GM19193 (cell line): ENCODE data around the gene AHNAK.

Experiments
- POLR2A ChIP-seq: IDR thresholded peaks from 4 replicates; pipeline ENCODE4 v1.6.1; 2011; ENCODE audit not compliant: insufficient read depth, insufficient read length; ENCODE audit errors: extremely low read depth

Gene AHNAK

GRCh38 chr11:62497132-62497801 is 49.3 kb downstream of the AHNAK start:
- no peak for TF ChIP-seq POLR2A

- no peak for TF ChIP-seq POLR2A
Measured at GRCh38 chr11:62496676-62497075, 49.9 kb downstream of the AHNAK start.

DNA sequence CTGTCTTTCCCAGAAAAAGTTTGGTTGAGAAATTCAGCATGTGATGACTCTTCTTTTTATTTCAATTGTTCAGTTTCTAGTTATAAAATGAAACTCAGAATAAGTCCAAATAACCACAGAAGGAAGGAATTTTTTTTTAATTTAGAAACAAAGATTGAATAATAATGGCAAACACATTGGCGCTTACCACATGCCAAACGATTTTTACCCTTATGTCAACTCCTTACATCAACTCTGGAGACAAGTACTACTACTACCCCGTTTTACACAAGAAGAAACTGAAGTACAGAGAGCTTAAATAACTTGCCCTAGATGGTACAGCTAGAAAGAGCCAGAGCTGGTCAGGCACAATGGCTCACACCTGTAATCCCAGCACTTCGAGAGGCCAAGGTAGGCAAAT is 52.4 kb downstream of the AHNAK start:
- TF ChIP-seq POLR2A: no peak

DNA sequence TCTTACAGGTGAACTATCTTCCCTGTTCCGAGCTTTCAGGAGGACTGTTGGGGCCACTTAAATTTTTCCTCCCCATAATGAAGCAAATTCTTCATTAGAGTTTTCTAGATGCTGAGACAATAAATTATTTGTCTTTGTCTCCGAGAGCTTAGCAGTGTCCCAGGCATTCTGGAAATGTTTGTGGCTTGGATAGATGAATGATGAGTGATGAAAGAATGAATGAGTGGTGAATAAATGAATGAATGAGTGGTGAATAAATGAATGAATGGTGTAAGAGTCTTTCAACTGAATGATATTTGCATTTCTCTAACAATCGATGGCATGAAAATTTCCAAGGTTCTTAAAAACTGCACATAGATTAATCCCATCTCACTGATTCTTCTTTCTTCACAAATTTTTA is 52.8 kb downstream of the AHNAK start:
- TF ChIP-seq POLR2A: no peak

- no peak for TF ChIP-seq POLR2A
Measured at GRCh38 chr11:62492586-62492985, 54.0 kb downstream of the AHNAK start.

DNA sequence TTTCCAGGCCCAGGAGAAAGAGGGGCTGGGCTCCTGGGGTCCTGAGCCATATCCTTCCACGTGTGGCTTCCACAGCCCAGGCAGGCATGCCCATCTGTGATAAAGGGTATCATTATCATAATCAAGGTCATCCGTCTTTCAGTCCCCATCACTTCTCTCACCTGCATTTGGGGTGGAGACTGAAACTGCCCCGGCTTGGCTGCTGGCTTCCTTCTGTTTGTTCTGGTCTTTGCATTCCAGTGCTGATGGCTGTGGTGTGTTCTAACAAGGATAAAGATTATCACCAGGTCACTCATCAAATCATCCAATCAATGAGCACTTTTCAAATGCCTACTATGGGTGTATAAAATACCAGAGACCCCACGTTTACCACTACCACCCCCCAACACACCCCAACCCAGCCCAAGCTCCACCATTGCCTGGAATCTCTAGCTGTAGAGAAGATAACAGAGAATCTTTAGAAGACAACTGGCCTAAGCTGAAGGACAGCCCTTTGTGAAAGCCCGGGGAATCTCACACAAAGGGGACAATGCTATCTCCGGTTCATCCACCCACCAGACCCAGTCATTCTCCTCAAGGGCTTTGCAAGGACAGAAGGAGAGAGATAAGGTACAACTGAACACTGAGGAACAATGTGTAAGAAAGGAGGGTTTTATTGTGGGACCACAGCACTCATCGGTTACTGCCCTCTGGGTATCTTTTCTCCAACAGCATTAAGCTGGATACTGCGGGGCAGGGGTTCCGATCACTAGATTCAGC is 54.9 kb downstream of the AHNAK start:
- no peak for TF ChIP-seq POLR2A

- TF ChIP-seq POLR2A: no peak
Measured at GRCh38 chr11:62489204-62489603, 57.4 kb downstream of the AHNAK start.

DNA sequence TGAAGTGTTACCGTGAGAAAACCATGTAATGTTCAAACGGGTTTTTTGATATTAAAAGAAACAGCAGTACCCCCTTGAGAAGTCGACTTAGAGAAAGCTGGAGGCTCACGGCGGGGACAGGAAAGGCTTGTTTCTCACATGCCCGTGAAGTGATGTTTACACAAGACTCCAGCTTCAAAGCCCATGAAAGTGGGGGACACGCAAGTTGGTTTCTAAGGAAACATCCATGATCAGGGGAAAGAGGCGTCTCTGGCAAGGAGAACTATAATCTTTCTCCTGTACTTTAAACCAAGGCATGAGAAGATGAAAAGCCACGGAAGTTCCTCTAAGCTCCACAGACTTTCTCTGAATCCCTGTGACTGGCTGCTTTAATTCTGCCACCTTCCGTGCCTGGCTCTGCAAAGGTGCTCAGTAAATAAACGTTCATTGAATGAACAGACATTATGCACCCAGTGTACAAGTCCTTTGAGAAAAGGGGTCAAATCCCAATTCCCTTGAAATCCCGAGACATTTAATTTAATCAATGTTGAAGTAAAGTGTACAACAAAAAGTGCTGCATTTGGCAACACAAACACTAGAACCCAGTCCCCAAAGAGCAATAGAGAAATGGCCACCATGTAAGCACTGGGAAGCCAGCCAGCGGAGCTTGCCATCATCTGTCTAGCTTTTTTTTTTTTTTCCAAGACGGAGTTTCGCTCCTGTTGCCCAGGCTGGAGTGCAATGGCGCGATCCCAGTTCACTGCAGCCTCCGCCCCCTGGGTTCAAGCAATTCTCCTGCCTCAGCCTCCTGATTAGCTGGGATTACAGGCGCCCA is 58.7 kb downstream of the AHNAK start:
- no peak for TF ChIP-seq POLR2A

DNA sequence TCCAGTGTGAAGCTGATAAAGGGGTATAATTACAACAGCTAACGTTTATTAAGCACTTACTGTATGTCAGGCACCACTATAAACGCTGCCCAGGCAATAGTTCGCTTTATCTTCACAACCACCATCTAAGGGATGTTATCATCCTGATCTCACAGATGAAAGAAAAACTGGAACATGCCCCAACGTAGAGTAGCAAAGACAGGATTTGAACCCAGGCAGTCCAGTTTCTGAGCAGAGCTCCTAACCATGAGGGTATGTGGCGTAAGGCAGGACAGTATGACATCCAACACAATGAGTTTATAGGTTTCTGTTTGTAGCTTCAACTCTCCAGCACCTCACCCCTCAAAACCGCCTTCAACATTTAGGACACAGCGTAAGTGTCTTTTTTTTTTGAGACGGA is 59.5 kb downstream of the AHNAK start:
- no peak for TF ChIP-seq POLR2A

DNA sequence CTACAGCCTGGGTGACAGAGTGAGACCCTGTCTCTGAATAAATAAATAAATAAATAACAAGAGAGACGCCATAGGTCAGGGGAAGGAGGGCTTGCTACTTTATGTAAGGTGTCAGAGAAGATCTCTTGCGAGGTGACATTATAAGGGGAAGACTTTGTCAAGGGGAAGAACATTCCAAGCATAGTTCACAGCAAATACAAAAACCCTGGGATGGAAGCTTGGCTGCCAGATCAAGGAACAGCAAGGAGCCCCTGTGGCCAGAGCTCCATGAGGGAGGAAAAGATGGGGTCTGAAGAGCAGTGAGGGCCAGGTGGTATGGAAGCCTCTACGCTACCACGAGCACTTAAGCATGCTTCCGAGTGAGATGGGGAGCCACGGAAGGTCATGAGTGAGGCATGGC is 62.3 kb downstream of the AHNAK start:
- TF ChIP-seq POLR2A: no peak

DNA sequence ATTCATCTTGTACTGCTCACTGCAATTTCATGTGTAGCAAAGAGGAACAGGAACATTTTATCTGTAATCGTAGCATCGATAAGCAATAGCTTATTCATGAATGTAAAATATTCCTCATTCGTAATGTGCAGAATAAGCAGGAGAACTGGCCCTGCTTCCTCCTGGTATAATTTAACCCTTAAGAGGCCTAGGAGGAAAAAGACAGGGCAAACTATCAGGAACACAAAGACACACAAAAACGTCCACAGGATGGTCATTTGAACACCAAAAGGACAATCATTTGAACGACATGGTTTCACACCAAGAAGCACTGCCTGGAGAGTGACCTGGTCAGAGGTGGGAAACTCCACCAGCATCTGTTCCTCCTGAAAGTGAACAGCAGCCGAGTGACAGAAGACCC is 63.9 kb downstream of the AHNAK start:
- TF ChIP-seq POLR2A: no peak

DNA sequence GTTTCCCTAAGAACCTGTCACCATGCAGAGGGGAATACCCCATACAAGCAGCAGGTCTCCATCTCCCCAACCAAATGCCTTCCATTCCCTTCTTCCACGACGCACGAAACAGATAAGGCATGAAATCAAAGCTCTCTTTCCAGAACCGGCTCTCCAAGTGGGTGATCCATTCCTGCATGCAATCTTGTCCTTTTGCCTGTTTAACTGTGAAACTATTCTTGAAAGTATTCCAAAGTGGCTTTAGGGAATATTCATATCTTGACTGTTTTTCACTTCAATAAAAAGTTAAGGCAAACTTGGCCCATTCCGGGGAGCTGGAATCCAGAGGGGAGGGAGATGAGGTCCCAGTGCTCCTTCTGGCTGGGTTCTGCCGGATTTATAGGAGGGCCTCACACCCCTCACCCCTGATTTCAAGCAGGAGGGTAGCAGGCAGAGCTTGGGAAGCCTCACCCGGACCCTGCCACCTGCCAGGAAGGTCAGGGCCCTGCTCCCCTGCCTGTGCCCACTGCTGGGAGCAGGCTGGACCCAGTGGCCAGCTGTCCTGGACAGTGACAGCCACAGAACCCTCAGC is 66.9 kb downstream of the AHNAK start:
- no peak for TF ChIP-seq POLR2A

DNA sequence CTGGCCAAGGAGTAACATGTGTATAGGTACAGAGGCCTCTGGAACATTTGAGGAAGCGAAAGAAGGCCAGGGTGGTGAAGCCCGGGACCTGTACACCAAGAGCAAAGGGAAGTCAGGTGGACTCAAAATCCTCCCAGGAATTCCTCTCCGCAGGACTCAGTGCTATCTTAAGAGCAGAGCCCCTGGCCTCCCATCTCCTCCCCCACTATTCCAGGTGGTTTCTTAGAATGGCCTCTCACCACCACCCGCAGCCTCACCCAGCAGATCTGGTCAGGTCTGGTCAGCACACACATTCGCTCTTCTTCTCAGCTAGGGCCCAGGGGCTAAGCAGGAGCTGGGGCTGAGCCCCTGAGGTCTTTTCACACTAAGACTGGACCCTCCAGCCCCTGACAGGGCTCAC is 68.7 kb downstream of the AHNAK start:
- TF ChIP-seq POLR2A: no peak

GRCh38 chr11:62472063-62472884 is 74.3 kb downstream of the AHNAK start:
- TF ChIP-seq POLR2A: no peak

DNA sequence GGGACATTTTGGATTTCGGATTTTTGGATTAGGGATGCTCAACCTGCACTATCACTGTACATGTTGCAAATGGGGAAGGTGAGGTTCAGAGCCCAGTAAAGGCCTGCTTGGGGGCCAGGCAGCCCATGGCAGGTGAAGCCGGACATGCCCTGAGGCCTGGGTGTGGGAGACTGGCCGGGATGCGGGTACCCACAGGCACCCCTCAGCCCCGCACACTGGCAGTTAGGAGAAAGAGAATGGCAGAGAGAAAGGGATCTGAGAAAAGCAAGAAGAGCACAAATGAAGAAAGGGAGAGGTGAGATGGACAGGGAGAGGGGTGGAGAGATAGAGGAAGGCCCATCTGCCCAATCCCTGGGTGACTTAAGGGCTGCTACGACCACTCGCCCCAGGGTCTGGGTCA is 75.0 kb downstream of the AHNAK start:
- TF ChIP-seq POLR2A: no peak

DNA sequence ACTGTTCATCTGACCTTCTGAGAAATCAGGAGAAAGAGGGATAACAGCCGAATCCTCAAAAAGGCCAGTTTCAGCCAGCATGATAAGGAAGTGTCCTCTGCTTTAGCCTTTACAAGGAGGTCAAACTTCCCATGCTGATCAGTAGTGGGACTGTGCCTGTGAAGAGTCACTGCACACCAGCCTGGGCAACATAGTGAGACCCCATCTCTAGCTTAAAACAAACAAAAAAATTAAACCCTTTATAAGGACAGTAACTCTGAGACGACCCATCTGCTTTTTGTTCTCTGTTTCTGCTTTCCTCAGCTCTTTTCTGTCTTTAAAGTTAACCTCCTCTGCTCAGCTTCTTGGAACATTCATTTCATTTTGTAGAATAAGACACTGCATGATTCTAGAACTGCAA is 78.0 kb downstream of the AHNAK start:
- no peak for TF ChIP-seq POLR2A
